ENCODE data around the gene TSEN54. TPM values are rescaled to one million over a fixed set of nuclear protein-coding genes. Genes with fewer than 3 reads are reported as not detected.

TSEN54 gene
- total RNA-seq, 4 donors from 2014 or later = 9.4 to 33.3 (median 14.9) TPM

GRCh38 chr17:75514299-75514918, 1.9 kb upstream of the TSEN54 start:
- no peak for DNase-seq (ENCODE audit: low spot score)
- no peak for ATAC-seq (ENCODE audit: low FRiP score)
- no peak for TF ChIP-seq CTCF (IDR thresholded peaks at IDR 0.05)

- ATAC-seq (ENCODE audit: low FRiP score) = no peak
- DNase-seq (ENCODE audit: low spot score) = no peak
- TF ChIP-seq CTCF (IDR thresholded peaks at IDR 0.05) = no peak
These were observed 1.3 kb upstream of the TSEN54 start for GRCh38 chr17:75514919-75515495.

GRCh38 chr17:75515496-75516254, 653 bp upstream of the TSEN54 start, which contains the start of gene CASKIN2:
TSS of gene CASKIN2 (minus strand) at chr17:75515537. CDS start at chr17:75513804, 1,733 bp downstream.
- TF ChIP-seq CTCF (IDR thresholded peaks at IDR 0.05) = peak in 2 of 3 donors; percentile 51 to 89
- DNase-seq (ENCODE audit: low spot score) (peak; percentile 76), ATAC-seq (ENCODE audit: low FRiP score) (peak; percentile 87)

- no peak for DNase-seq (ENCODE audit: low spot score)
- ATAC-seq (ENCODE audit: low FRiP score) = no peak
- TF ChIP-seq CTCF (IDR thresholded peaks at IDR 0.05) = no peak
These were observed 430 bp downstream of the TSEN54 start for GRCh38 chr17:75516619-75517296.

GRCh38 chr17:75517297-75517865, 1.1 kb downstream of the TSEN54 start:
- TF ChIP-seq CTCF (IDR thresholded peaks at IDR 0.05) = no peak
- no peak for ATAC-seq (ENCODE audit: low FRiP score)
- DNase-seq (ENCODE audit: low spot score) = no peak

GRCh38 chr17:75518201-75518600, 1.9 kb downstream of the TSEN54 start:
- no peak for DNase-seq (ENCODE audit: low spot score)
- no peak for TF ChIP-seq CTCF (IDR thresholded peaks at IDR 0.05)
- ATAC-seq (ENCODE audit: low FRiP score) = no peak
